ENCODE data around the gene CHMP2A. TPM values are rescaled to one million over a fixed set of nuclear protein-coding genes. Genes with fewer than 3 reads are reported as not detected.

Gene CHMP2A
- total and polyA plus RNA-seq, 7 experiments from 2014 or later = 64.3 to 193 (median 98.2) TPM

DNA sequence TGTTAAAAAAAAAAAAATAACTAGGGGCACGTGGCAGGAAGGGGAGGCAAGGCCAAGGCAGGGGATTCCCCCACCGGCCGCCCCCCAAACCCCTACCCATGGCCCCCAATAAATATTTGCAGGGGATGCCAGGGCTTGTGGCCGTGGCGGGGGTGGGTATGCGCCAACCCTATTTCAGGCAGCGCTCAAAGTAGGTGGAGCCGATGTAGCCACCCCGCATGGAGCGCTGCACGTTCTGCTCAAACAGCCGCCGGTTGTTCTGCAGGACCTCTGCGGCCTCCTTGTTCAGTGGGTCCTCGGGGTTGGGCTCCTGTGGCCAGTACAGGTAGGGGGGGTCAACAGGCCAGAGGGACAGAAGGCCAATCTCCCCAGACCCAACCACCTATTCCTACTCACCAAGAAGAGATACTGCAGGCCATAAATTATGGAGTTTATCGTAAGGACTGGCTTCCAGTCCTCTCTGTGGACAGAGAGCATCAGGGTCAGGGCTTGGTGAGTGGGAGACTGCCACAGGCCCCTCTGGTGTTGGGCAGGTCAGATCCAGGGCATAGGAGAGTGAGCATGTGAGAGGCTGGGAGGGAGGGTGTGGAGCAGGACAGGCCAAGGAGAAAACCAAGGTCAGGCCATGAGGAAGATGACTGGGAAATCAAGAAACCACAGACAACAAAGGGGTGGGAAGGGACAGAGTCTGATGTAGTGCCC lies 1.2 kb upstream of the CHMP2A start:
- H3K4me3 Mint-ChIP-seq = peak overlapping the region; percentile 71 to 97 (median 94)
- H3K36me3 Mint-ChIP-seq = peaks cover 8 to 41% (median 23%) of the 10 kb centered on the region in 5 donors
- Histone ChIP-seq H3K27me3 (ENCODE audit: control insufficient read depth in 2 of 2, insufficient read depth in 2 of 2, low read length in 2 of 2) (no peaks in the 10 kb centered on the region), H3K36me3 (ENCODE audit: control insufficient read depth in 2 of 3, insufficient read depth in 3 of 3, low read length in 3 of 3) (peaks cover 4 to 31% (median 5%) of the 10 kb centered on the region in 3 experiments), H3K9me3 (ENCODE audit: control insufficient read depth in 2 of 3, low read length in 3 of 3) (no peaks in the 10 kb centered on the region), H3K27ac (ENCODE audit: low read depth, low read length) (peak overlapping the region; percentile 97), H3K4me3 (ENCODE audit: low read length) (no peak overlapping the region), H3K4me1 (ENCODE audit: control insufficient read depth in 2 of 2, insufficient read depth in 2 of 2, low read length in 2 of 2) (peaks cover 40 to 43% of the 10 kb centered on the region in 2 donors)
- ATAC-seq (no peak), DNase-seq (no peak)
- intact Hi-C loops (cut with micrococcal nuclease) = loop anchor here (1.0 kb wide), 2 partner anchors 12 to 37 kb away; partner anchors contain the start of genes TRIM28 (in 2 of the 2) and ZBTB45 (in 2 of the 2)
- peak overlapping the region; percentile 84 to 99 (median 96) for H3K27ac Mint-ChIP-seq
- ChIA-PET CTCF (interaction anchor here (0.6 to 2.1 kb wide), 4 partner anchors 24 to 89 kb away, joined by 3 to 13 read pairs (median 8); partner anchors contain the start of gene ZBTB45), POLR2A (interaction anchor here (1.2 to 3.3 kb wide), 8 partner anchors 8 to 36 kb away, joined by 3 to 85 read pairs (median 5); partner anchors contain the start of genes MZF1, TRIM28 and ZBTB45)
- peaks cover 0 to 2% (median 0%) of the 10 kb centered on the region in 11 donors for H3K9me3 Mint-ChIP-seq
- H3K27me3 Mint-ChIP-seq = no peaks in the 10 kb centered on the region
- peaks cover 24 to 75% (median 66%) of the 10 kb centered on the region in 7 donors for H3K4me1 Mint-ChIP-seq

DNA sequence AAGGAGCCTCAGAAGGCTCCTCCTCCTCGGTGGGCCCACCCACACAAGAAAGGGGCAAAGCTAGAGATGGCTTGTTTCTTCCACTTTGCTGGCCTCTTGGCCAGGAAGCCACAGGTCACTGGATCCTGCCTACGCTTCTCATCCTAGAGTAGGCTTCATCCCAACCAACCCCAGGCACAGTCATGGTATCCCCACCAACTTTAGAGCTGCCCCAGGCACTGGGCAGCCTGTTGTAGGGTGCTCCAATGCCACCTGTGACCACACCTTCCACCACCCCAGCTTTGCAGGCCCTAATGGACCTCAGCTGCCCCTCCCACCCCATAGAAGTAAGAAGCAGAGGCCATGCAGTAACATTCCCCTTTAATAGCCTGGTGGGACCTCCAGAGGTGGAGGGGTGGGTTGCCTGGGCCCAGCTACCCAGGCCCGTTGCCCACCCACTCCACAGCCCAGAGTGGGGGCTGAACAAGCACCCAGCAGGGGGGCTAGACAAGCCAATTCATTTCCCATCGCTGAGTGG lies 522 bp upstream of the CHMP2A start:
- Mint-ChIP-seq H3K27me3 (no peaks in the 10 kb centered on the region), H3K36me3 (peaks cover 8 to 43% (median 23%) of the 10 kb centered on the region in 5 donors), H3K9me3 (peaks cover 0 to 4% (median 0%) of the 10 kb centered on the region in 11 donors), H3K4me3 (peak overlapping the region; percentile 93 to 100 (median 96)), H3K27ac (peak overlapping the region; percentile 96 to 100 (median 98)), H3K4me1 (peaks cover 24 to 72% (median 63%) of the 10 kb centered on the region in 7 donors)
- Histone ChIP-seq H3K36me3 (ENCODE audit: control insufficient read depth in 2 of 3, insufficient read depth in 3 of 3, low read length in 3 of 3) (peaks cover 5 to 37% (median 8%) of the 10 kb centered on the region in 3 experiments), H3K27ac (ENCODE audit: low read depth, low read length) (peak overlapping the region; percentile 97), H3K4me3 (ENCODE audit: low read length) (peak overlapping the region; percentile 91), H3K27me3 (ENCODE audit: control insufficient read depth in 2 of 2, insufficient read depth in 2 of 2, low read length in 2 of 2) (no peaks in the 10 kb centered on the region), H3K9me3 (ENCODE audit: control insufficient read depth in 2 of 3, low read length in 3 of 3) (no peaks in the 10 kb centered on the region), H3K4me1 (ENCODE audit: control insufficient read depth in 2 of 2, insufficient read depth in 2 of 2, low read length in 2 of 2) (peaks cover 40 to 41% of the 10 kb centered on the region in 2 donors)
- ChIA-PET POLR2A (interaction anchor here (0.6 to 3.3 kb wide), 12 partner anchors 9 to 803 kb away, joined by 3 to 85 read pairs (median 4); partner anchors contain the start of genes MZF1, TRIM28, ZBTB45 and ZNF274), CTCF (interaction anchor here (0.9 to 2.1 kb wide), 4 partner anchors 25 to 56 kb away, joined by 3 to 13 read pairs (median 8); partner anchors contain the start of gene ZBTB45)
- intact Hi-C loops (cut with micrococcal nuclease) = loop anchor here (1.0 kb wide), 2 partner anchors 11 to 36 kb away; partner anchors contain the start of genes TRIM28 (in 2 of the 2) and ZBTB45 (in 2 of the 2)
- DNase-seq = no peak
- ATAC-seq = no peak

DNA sequence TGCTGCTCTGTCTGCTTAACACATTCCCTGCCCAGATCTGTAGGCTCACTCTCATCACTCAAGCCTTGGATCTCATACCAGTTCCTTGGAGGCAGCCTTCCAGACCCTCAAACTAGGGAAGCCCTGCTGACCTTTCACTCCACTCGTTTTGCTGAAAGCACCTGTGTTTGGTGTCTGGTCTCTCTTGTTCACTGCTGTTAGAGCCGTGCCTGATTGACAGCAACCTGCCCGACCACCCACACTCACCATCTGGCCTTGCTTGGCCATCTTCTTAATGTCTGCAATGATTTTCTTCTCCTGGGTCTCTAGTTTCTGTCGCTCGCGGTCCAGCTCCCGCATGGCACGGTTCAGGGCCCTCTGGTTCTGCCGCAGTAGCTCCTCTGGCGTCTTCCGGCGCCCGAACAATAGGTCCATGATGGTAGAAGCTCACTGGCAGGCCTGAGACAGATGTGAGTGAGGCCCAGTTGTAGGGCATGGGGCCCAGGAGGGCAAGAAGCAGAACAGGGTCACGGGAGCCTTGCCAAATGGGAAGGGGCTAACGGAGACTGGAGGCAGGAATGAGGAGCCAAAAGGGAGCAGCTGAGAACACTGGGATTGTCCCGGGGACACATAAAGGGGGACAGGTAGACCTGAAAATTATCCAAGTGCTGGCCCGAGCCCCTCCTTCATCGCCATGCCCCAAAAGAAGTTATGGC lies 959 bp downstream of the CHMP2A start:
- Histone ChIP-seq H3K36me3 (ENCODE audit: control insufficient read depth in 2 of 3, insufficient read depth in 3 of 3, low read length in 3 of 3) (peaks cover 5 to 52% (median 20%) of the 10 kb centered on the region in 3 experiments), H3K27ac (ENCODE audit: low read depth, low read length) (peak overlapping the region; percentile 97), H3K4me3 (ENCODE audit: low read length) (peak overlapping the region; percentile 91), H3K27me3 (ENCODE audit: control insufficient read depth in 2 of 2, insufficient read depth in 2 of 2, low read length in 2 of 2) (no peaks in the 10 kb centered on the region), H3K9me3 (ENCODE audit: control insufficient read depth in 2 of 3, low read length in 3 of 3) (no peaks in the 10 kb centered on the region), H3K4me1 (ENCODE audit: control insufficient read depth in 2 of 2, insufficient read depth in 2 of 2, low read length in 2 of 2) (peaks cover 28 to 34% of the 10 kb centered on the region in 2 donors)
- peaks cover 8 to 47% (median 23%) of the 10 kb centered on the region in 5 donors for H3K36me3 Mint-ChIP-seq
- ATAC-seq = no peak
- CTCF ChIA-PET = interaction anchor here (1.7 to 2.1 kb wide), 2 partner anchors 26 to 33 kb away, joined by 12 to 13 read pairs; partner anchors contain the start of gene ZBTB45
- peaks cover 0 to 4% (median 0%) of the 10 kb centered on the region in 11 donors for H3K9me3 Mint-ChIP-seq
- POLR2A ChIA-PET = interaction anchor here (0.8 to 3.3 kb wide), 11 partner anchors 8 to 552 kb away, joined by 3 to 85 read pairs (median 8); partner anchors contain the start of genes MZF1, TRIM28, ZBTB45 and ZNF274
- peak overlapping the region; percentile 93 to 100 (median 98) for H3K27ac Mint-ChIP-seq
- DNase-seq = no peak
- H3K4me3 Mint-ChIP-seq = peak overlapping the region; percentile 93 to 100 (median 96)
- peaks cover 24 to 57% (median 51%) of the 10 kb centered on the region in 7 donors for H3K4me1 Mint-ChIP-seq
- intact Hi-C loops (cut with micrococcal nuclease) = no loop called here
- no peaks in the 10 kb centered on the region for H3K27me3 Mint-ChIP-seq

DNA sequence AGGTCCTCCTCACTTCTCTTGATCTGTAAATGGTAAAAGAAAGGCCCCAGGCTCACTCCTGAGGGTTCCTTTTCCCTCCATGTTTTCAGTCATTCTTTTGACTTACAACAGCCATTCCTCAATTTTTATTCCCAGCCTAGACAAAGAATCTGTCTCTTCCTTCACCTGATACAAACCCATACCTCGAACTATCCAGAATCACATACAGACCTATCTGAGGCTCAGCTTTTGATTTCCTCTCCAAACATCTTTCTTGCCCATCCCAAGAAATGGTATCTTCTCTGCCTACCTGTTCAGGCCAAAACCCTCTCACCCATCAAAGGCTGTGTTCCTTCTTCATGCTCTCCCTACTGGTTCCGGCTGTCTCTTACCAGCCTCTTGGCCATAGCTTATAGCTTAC lies 2.2 kb downstream of the CHMP2A start:
- Mint-ChIP-seq H3K9me3 (peaks cover 0 to 4% (median 0%) of the 10 kb centered on the region in 11 donors), H3K27ac (peak overlapping the region in 7 of 9 donors; percentile 21 to 96 (median 72)), H3K36me3 (peaks cover 8 to 48% (median 23%) of the 10 kb centered on the region in 5 donors), H3K4me1 (peaks cover 32 to 58% (median 47%) of the 10 kb centered on the region in 7 donors), H3K27me3 (no peaks in the 10 kb centered on the region), H3K4me3 (peak overlapping the region in 3 of 10 donors; percentile 2 to 42 (median 22))
- Histone ChIP-seq H3K4me1 (ENCODE audit: control insufficient read depth in 2 of 2, insufficient read depth in 2 of 2, low read length in 2 of 2) (peaks cover 26 to 31% of the 10 kb centered on the region in 2 donors), H3K27ac (ENCODE audit: low read depth, low read length) (peak overlapping the region; percentile 1), H3K4me3 (ENCODE audit: low read length) (no peak overlapping the region), H3K9me3 (ENCODE audit: control insufficient read depth in 2 of 3, low read length in 3 of 3) (no peaks in the 10 kb centered on the region), H3K36me3 (ENCODE audit: control insufficient read depth in 2 of 3, insufficient read depth in 3 of 3, low read length in 3 of 3) (peaks cover 5 to 65% (median 27%) of the 10 kb centered on the region in 3 experiments), H3K27me3 (ENCODE audit: control insufficient read depth in 2 of 2, insufficient read depth in 2 of 2, low read length in 2 of 2) (no peaks in the 10 kb centered on the region)
- ATAC-seq (no peak), DNase-seq (no peak)
- CTCF ChIA-PET = no interaction called here
- POLR2A ChIA-PET = interaction anchor here (0.6 to 3.3 kb wide), 4 partner anchors 10 to 93 kb away, joined by 3 to 32 read pairs (median 8); partner anchors contain the start of gene ZBTB45
- intact Hi-C loops (cut with micrococcal nuclease) = no loop called here

DNA sequence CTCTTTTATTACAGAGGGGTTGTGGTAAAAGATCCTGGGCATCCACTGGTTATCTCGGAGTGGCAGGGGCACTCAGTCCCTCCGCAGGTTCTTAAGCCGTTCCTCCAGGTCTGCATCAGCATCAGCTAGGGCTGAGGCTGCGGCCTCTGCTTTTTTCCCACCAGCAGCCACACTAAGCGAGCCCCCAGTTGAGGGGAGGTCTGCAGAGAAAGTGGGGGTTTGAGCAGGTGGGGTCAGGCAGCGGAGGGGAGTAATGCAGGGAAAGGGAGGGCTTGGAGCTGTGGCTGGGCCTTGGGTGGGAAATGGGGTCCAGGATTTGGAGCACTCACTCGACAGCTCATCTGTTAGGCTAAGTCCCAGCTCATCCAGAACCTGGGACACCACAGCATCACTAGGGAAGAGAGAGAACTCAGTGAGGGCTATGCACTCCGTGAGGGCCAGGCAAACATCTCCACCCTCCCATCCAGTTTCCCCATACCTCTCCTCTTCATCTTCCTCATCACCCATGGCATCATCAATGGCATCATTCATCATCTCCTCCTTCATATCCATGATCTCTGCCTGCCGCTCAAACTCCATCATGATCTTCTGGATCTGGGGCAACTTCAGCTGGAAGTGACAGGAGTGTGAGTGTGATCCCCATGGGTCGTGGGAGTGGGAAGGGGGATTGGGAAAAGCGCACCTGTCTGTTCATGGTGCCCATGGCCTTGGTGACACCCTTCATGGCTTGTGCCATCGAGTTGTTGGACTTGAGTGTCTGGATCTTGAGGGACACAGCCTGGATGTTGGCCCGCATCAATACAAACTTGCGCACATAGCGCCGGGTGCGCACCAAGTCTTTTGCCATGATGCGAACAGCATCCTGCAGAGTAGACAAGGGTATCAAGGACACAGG lies 3.1 kb downstream of the CHMP2A start:
- no peaks in the 10 kb centered on the region for H3K27me3 Mint-ChIP-seq
- POLR2A ChIA-PET = interaction anchor here (0.9 to 1.9 kb wide), 2 partner anchors 10 to 21 kb away, joined by 7 to 9 read pairs; partner anchors contain the start of gene MZF1
- peaks cover 0 to 4% (median 0%) of the 10 kb centered on the region in 11 donors for H3K9me3 Mint-ChIP-seq
- peak overlapping the region in 2 of 9 donors; percentile 72 to 96 for H3K27ac Mint-ChIP-seq
- peaks cover 8 to 48% (median 23%) of the 10 kb centered on the region in 5 donors for H3K36me3 Mint-ChIP-seq
- H3K9me3 ChIP-seq (ENCODE audit: control insufficient read depth in 2 of 3, low read length in 3 of 3) = no peaks in the 10 kb centered on the region
- peaks cover 28 to 58% (median 45%) of the 10 kb centered on the region in 7 donors for H3K4me1 Mint-ChIP-seq
- CTCF ChIA-PET = interaction anchor here (1.5 kb wide), 1 partner anchor 32 kb away, joined by 3 read pairs; the partner anchor contains the start of gene ZBTB45
- ATAC-seq (no peak), DNase-seq (no peak)
- H3K4me3 ChIP-seq (ENCODE audit: low read length) = no peak overlapping the region
- intact Hi-C loops (cut with micrococcal nuclease) = no loop called here
- no peaks in the 10 kb centered on the region for H3K27me3 ChIP-seq (ENCODE audit: control insufficient read depth in 2 of 2, insufficient read depth in 2 of 2, low read length in 2 of 2)
- H3K4me1 ChIP-seq (ENCODE audit: control insufficient read depth in 2 of 2, insufficient read depth in 2 of 2, low read length in 2 of 2) = peaks cover 18 to 23% of the 10 kb centered on the region in 2 donors
- H3K4me3 Mint-ChIP-seq = peak overlapping the region in 2 of 10 donors; percentile 10 to 22
- H3K36me3 ChIP-seq (ENCODE audit: control insufficient read depth in 2 of 3, insufficient read depth in 3 of 3, low read length in 3 of 3) = peaks cover 5 to 73% (median 32%) of the 10 kb centered on the region in 3 experiments
- peak overlapping the region; percentile 1 for H3K27ac ChIP-seq (ENCODE audit: low read depth, low read length)

Measured in naive thymus-derived CD4-positive, alpha-beta T cell (primary cell).